GM19452 (cell line): ENCODE results near the gene SENP1.
"Not testable (repeated sequence)": the region's sequence is repeated elsewhere in the genome, so short reads cannot be mapped to it uniquely, and the experiment has no call there.

ENCODE experiments used
- ATAC-seq: cut with Tn5 transposase; IDR thresholded peaks from one replicate; pipeline ENCODE4 v1.9.1; 2021; ENCODE audit not compliant: unreplicated experiment

SENP1 gene

DNA sequence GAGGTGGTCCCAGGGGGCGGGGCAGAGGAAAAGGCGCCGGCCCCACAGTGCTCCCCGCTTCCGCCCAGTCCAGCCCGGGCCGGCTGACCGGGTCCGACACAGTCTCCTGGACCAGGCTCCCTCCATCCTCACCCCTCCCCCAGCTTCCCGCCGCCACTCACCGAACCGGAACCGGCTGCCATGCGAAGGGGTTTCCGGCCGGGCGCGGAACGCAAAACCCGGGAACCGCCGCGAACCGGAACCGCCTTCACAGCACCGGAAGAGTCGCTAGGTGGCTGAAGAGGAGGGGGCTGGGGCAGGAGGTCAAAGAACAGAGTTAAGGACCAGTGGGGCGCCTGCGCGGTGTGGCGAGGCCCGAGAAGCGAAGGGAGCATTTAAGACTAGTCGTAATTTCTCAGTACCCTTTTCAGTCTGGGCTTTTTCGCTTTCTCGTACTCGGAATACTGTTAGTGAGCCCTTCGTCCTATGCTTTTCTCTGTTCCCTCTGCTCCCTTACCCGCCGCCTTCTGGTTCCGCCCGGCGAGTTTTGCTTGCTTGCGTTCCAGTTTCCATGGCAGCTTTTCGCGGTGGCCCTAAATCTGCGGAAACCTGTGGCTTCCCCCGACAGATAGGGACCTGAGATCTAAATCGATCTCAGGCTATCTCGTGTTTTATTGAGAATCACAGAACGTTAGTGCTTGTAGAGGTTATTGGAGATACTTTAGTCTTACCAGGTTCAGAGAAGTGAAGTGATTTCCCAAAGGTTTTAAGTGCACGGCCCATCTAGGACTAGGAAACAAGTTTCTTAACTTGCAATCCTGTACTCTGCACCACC lies at the start of gene SENP1:
TSS of gene SENP1 (minus strand) at position 213 of the 814 bp plus-strand sequence. CDS start 4,607 bp downstream, outside the sequence.
- ATAC-seq = peak; percentile 62

DNA sequence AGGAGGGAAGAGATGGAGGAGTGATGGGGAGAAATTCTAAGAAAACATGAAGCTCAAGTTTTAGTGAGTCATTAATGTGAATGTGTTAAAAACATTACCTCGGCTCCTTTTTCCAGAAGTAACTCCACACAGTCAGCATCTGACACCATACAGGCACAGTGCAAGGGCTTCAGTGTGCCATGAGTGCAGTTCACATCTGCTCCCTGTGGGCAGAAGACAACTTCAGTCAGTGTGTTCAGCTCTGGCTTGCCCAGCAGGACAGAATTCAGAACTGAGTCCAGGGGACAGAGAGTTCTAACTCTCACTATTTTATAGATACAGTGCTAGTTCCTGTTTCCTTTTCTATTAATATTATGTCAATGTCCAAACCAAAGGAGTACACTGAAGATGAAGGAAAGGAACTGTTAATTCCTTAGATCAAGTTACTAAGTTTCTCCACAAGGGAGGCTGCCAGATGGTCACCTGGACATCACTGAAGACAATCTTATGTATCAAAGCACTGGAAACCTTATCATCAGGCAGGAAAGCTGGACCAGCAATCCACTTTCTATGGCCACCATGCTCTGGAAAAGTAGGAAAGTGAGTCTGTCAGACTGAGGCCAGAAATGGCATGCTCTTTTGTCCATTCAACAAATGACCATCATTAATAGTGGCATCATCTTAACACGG lies 45.4 kb upstream of the SENP1 start:
- ATAC-seq = no peak

DNA sequence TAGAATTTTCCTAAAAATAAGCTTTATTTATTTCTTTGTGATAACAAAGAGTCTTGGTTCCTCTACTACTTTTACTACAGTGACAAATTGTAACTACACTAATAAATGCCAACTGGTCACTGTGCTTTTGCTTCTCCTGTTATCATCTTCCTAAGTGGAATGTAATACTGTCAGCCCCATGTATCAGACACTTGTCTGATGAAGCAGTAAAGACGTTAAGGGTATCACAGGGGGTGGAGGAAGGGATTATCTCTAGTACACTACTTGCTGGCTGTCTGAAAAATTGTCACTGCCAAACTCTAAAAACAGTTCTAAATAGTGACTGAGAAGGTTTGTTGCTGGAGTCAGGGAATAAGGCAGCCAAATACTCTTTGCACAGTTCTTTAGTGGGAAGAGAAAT lies 40.1 kb upstream of the SENP1 start:
- no peak for ATAC-seq

DNA sequence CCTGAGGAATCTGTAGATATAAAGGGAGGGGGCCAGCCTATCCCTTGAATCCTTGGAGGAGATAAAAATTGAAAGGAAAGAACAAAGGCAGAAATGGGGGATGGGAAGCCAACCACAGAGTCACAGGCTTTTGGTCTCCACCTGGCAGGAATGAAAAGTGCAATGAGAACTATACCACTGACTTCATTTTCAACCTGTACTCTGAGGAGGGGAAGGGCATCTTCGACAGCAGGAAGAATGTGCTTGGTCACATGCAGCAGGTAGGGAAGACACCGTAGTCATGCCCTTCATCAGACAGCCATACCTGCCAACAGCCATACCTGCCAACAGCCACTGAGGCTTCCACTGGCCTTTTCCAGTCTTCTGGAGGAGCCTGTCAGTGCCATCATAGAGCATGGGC lies 38.0 kb upstream of the SENP1 start:
- ATAC-seq = no peak

DNA sequence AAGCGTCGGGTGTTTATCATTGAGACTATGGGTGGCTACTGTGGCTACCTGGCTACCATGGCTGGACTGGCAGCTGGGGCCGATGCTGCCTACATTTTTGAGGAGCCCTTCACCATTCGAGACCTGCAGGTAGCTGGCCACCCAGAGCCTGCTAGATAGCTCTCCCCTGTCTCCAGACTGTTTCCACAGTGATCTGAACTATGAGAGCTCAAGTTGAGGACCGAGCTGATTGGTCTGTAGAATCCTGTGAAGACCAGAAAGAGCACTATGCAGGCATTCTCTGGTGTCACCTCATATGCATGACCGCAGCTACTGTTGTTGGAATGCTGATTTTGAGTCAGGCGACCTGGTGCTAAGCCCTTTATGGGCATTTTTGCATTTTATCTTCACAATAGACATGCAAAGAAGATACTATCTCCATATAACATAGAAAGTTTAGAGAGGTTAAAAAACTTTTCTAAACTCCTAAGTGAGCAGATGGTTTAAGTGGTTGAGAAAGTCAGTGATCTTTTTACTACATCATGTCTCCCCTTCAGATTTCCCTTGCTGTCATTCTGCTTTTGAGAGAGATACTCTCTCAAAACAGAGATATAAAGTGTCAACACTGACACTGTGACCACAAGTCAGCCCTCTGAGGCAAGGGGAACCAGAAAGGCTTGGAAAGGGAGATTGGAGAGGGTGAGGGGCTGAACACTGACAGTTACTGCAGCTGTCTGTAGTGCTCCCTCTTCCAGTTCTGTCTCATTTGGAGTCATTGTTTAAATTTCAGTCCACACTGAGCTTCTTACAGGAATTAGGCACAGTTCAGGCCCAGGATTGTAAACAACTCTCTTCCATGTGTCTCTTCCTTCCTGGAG lies 37.2 kb upstream of the SENP1 start:
- no peak for ATAC-seq

DNA sequence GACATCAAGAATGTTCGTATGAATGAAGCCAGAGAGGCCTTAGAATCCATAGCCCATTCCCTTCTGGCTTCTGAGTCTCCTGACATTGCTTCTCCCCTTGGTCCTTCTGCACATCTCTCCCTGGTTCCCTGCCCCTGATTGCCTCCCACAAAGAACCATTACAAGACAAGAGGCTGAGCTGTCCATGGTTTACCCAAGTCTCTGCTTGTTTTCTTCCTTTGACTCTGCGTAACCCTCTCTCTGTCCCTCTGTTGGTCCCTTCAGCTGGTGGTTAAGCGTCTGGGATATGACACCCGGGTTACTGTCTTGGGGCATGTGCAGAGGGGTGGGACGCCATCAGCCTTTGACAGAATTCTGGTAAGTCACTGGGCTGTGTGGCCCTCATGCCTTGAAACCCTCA lies 29.1 kb upstream of the SENP1 start:
- ATAC-seq = no peak

DNA sequence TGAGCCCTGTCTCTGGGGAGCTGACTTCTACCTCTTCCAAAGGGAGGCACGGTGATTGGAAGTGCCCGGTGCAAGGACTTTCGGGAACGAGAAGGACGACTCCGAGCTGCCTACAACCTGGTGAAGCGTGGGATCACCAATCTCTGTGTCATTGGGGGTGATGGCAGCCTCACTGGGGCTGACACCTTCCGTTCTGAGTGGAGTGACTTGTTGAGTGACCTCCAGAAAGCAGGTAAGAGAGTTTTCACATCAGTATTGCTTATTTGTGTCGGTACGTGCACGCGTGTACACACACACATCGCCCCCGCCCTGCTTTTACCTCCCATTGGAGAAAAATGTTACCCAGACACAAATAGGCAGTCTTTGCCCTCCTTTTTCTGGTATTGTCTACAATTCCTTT lies 26.9 kb upstream of the SENP1 start:
- ATAC-seq = no peak

DNA sequence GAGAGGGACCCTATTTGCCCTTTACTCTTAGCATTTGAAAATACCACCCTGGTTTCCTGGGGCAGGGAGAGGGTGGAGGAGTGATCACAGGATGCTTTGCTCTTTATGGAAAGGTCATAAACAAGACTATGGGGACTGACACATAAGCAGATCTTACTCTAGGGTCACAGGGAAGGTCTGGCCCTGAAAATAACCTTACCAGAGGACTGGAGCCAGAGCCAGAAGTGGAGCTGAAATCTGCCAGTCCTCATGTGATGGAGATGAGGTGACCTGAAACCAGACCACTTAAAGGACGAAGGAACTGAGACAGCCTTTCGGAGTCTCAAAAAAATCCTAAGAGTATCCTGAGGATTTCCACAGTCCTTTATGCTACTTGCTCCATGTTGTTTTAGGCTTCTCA lies 25.6 kb upstream of the SENP1 start:
- no peak for ATAC-seq

DNA sequence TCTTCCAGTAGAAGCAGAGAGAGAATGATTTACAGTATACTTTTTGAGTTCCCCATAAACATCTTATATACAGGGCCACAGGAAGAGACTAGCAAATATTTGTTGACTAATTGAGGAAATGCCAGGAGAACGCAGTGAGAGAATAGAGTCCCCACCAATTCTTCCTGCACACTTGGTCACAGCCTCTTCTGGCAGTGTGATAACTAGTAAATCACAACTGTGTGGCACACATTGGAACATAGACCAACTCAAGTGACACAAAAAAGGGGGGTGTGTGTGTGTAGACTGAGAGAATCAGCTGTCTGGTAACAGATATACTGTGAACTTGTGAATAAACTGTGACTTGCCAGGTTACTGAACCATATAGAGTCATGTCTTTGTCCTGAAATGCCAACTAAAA lies 23.5 kb upstream of the SENP1 start:
- ATAC-seq = no peak

DNA sequence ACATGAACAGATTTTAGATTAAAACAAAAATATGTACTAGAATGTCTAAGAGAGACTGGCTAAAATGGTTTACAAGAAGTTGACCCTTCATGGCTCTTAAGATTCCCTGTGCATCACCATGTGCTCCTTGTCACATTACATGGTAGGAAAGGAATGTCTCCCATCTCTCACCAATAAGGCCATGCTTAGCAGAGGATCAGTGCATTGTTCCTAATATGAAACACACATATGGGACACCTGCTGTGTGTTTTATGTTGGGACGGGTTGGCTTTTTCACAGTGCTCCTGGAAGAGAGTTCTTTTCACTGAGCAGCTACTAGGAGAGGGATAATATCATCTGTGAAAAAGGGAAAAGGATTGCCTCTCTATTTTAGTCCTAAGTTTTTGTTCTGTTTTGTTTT lies 22.9 kb upstream of the SENP1 start:
- no peak for ATAC-seq

DNA sequence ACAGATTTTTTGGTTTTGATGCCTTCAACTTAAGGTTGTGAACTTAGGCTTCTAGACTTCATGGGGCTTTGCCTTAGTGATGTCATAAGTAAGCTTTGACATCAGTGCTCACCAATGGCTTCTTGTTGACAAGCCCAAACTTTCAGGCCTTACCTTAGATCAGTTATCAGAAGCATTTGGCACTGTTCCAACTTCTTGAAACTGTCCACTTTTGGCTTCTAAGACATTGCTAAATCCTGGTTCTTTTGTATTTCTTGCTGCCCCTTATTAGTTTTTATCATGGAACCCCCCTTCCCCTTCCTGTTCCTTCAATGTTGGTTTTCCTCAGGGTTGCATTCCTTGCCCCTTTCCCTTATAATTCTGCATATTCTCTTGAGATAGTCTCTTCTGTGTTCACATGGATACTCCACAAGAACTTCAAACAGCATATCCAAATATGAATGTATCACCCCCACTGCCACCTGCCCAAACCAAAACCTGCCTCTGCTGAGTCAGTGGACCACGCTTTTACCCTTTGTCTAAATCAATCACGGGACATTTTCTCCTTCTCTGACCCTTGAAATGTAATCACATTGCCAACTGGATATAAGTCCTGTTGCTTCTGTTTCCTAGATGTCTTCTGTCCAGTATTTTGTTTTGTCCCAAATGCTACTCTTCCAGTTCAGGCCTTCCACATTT lies 21.2 kb upstream of the SENP1 start:
- no peak for ATAC-seq

DNA sequence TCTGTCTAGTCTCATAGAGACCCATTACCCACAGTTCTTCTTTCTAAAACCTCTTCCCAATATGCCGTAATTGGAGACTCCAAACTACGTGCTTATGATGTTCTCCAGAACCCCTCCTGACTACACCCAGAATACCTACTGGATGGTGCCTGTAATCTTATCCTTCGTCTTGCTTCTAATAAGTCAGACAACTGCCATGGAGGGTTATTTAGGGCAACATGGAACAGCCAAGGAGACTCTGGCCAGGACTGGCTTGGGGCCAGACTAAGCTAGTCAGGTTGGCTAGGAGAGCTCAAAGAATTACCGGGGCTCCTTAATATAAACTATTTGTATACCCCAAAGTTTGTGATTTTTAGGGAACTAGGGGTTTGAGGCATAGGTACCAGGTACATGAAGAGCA lies 20.1 kb upstream of the SENP1 start:
- ATAC-seq = no peak

DNA sequence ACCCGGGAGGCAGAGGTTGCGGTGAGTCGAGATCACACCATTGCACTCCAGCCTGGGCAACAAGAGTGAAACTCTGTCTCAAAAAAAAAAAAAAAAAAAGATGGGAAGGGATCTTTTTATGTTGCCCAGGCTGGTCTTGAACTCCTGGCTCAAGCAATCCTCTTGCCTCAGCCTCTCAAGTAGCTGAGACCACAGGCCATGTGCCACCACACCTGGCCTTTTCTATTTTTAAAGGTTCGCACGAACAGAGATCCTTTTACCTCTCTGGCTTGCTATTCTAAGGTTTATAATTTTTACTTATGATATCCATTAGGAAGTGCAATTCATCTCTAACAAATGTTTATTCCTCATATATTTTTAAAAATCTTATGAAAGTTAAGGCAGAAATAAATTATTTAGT lies 19.7 kb upstream of the SENP1 start:
- ATAC-seq = not testable (repeated sequence)

DNA sequence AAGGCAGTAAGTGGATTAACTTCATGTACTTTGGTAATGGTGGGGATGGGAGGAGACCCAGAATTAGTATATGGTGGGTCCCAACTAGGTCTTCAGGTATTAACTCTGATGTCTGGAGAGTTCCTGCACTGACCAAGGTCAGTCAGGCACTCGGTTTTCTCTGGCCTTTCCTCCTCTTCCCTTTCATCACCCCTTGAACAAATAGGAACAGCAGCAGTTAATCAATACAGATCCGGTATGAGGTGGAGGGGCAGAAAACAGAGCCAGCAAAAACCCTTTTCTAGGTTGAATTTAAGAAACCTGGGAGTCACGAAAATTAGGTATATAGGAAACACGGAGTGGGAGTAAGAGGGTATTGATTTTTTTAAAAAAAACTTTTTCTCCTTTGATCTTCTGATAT lies 17.3 kb upstream of the SENP1 start:
- no peak for ATAC-seq

DNA sequence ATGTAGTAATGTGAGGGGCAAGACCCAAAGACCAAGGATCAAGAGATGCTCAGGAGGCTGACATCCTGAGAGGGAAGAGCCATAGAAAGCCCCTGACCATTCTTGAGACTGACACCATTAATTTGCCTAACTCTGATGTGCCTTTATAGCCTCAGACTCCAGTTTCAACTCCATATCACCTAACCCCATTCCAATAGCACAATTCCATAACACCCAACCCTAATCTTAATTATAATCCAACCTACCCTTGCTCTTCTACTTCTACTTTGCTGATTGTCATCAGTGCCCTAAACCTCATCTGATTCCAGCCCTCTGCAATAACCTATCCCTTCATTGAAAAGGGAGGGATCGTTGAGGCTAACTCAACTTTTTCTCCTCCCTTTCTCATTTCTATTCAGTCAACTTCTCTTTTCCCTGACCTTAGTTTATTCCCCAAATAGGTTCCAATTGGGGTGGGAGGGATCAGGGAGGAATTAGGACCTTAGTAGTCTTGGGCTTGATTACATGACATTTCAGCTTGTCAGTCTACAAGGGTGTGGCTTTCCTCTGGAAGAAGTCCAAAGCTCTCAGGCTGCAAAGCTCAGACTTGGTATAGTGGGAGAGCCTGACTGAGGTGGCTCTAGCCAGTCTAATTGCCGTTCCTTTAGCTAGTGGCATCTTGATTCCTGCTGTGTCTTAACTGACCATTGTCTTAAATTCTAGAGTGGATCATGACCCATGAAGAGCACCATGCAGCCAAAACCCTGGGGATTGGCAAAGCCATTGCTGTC lies 16.4 kb upstream of the SENP1 start:
- no peak for ATAC-seq

DNA sequence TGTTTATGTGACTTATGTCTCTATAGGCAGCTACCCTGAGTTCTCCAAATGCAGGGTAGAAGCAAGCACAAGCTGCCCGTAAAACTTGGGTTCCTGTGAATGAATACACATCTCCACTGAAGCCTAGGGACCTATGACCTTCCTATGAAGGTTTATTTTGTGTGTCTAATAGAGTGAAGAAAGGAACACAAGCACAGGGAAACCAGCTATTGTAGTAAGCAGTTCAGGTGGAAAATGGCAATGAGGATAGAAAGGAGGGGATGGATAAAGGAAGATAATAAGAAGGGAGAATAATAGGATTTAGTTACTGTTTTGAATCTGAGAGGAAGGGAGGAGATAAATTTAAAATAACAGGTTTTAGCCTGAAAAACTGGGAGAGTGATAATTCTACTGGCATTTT lies 15.6 kb upstream of the SENP1 start:
- no peak for ATAC-seq

DNA sequence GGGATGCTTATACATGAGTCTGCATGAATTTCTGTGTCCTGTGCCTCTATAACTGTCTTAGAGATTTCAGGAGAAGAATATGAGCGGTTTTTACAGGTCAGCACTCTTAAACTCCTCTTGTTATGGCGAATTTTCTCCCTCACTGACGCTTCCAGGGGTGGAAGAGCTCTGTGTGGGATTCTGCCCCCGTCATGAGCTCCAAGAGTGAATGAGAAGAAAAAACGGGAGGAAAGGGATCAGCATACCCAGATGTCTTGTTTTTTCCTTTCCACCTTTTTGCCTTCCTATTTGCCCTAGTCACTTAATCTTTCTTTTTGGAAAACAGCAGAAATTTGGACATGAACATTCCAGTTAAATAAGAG lies 13.9 kb upstream of the SENP1 start:
- no peak for ATAC-seq

DNA sequence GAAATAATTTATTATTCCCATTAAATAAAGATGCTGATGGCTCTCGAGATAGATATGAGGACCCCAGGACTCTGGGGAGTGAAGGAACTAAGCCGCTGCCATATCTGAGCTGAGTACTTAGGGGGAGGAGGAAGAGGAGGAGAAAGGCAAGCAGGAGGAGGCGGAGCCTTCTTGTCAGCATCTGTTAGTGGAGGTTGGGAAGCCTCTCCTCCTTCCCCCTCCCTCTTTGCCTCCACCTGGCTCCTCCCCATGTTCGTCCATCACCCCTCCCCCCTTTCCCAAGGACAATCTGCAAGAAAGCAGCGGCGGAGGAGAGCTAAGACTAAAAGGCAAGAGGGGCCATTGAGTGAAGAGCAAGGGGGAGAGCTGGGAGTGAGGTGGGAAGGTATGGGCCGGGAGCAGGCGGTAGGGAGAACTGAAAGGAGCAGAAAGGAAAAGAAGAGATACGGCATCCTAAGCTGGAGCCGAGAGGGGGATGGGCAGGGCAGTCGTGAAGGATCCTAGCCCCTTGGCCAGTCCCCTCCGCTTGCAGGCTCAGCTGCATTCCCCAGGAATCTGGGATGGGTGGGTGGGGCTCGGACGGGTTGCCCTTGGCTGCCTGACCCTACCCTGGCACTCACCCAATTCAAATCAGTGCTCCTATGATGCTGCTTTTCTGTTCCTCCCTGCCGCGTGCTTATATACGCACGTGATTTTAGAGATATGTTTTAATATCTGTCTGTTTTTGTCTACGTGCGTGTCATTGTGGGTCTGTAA lies 13.4 kb upstream of the SENP1 start, which contains the start of gene PFKM:
TSS of gene PFKM (plus strand) at position 287 of the 756 bp plus-strand sequence. CDS start 3,411 bp downstream, outside the sequence.
- peak; percentile 98 for ATAC-seq

DNA sequence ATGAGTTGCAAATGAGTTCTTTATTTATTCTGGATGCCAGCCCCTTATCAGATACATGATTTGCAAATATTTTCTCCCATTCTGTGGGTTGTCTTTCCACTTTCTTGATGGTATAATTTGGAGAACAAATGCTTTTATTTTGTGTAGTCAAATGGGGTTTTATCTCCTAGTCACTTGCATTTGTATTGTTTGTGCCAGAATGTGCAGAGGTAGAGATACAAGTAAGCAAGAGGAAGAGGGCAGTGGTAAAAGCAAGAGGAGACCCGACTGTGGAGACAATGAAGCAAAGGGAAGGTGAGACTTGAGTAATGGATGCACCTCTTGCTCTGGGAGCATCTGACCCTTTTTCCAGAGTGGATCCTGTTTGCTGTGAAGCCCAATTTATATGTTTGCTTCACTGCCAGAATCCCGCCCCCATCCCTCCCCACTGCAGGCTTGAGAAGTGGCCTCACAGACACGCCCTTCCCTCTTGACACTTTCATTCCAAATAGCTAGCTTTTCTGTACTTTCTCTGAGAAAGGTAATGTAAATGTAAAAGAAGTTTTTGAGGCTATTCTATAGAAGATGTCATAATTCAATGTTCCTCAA lies 12.5 kb upstream of the SENP1 start:
- no peak for ATAC-seq
